ENCODE data around the gene OR5W2.
"Not testable (repeated sequence)": the region's sequence is repeated elsewhere in the genome, so short reads cannot be mapped to it uniquely, and the experiment has no call there.

The OR5W2 gene

GRCh38 chr11:55914482-55914881 is at the start of gene OR5W2:
Gene OR5W2 (minus strand): TSS chr11:55914582. CDS start chr11:55914582, 0 bp downstream.
- DNase-seq = no peak

- DNase-seq = no peak
Measured at GRCh38 chr11:55956521-55956920, 42.1 kb upstream of the OR5W2 start.

DNA sequence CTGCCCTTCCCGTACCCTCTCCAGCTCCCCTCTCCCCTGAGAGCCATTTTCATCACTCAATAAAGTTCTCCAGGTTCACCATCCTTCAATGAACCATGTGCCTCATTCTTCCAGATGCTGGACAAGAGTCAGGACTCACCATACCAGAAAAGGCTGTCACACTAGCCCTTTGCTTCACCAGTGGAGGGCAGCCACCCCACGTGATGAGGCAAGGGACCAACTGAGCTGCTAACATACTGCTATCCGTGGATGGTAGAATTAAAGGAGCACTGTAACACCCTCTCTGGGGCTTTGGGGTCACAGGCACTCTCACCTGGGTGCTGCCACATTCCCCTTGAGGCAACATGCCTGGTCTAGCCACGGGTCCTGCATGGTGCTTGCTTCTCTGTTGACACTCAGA is 34.9 kb upstream of the OR5W2 start:
- no peak for DNase-seq

DNA sequence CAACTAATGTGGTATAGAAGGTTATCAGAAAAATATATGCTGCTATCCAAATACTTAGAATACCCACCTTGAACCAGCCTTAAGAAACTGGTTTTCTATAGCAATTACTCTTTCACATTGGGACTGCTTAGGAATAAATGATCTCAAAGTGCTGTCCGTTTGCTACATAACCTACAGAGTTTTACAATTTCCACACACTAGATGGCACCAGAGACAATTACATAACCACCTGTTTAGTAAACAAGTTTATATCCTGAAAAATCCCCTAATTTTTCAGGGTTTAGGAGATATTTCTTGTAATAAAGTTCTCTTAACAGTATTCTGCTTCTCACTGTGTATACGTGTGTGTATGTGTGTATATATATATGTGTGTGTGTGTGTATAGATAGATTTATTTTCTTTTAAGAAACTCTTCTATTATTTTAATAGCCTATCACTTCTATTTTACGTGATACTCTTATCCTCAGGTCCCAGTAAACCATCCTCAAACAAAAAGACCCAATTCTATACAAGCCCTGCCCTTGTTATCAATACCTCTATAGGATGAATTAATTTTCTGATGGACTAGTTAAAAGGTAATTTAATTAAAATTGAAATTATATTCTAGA is 28.5 kb upstream of the OR5W2 start:
- no peak for DNase-seq

DNA sequence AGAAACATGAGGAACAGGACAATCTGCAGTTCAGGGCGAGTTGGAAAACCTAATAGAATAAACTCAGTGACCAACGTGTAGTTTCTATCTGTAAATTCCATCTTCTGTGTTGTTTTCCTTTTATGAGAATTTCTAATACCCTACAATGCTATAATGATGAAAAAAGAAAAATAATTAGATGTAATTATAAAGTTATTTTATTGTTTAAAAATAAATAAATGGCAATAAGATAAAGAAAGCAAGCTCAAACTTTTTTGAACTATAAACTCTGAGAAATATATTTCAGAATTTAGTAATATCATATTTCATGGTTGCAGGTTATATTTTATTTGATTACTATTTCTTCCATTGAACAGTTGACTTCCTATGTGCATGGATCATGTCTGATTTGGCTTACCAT is 21.9 kb upstream of the OR5W2 start, which contains the start of gene OR5I1:
Gene OR5I1, minus strand, starts transcription at position 101 of the 400 bp plus-strand sequence. Its CDS starts 0 bp downstream, at position 101.
- no peak for DNase-seq

GRCh38 chr11:55920537-55920936 is 6.2 kb upstream of the OR5W2 start:
- no peak for DNase-seq

DNA sequence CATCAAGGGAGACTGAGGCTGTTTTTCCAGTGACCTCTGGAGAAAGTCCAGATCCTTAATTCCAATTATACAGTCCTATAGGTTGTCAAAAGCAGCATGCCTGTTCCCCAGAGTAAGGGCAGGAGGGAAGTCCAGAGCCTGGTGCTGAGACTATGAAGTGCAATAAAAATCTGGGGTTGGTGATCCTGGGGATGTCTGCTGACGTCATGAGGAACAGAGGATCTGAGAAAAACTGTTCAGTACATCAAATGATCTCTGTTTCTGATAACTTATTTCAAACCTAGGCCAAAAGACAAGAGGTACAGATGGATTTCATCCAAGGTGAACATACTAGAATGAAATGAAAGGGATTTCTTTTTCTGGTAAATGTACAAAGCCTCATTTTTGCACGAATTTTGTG is 12.1 kb downstream of the OR5W2 start:
- no peak for DNase-seq

DNA sequence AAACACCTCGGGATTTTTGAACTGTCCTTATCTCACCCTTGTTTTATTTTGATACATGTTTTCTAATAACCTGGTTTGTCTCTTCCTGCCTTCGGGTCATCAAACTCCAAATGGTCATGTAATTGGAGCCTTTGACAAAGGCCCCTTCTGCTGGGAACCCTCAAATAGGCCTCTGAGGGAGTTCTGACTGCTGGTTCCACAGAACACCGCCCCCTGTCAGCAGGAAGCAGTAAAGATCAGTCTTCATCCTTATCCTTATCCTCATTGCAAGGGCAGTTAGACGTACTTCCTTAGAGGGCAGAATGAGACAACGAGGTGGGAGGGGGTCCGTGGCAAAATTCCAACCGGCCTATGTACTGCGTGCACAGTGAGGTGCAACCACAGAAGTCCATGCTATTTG is 19.2 kb downstream of the OR5W2 start:
- no peak for DNase-seq

GRCh38 chr11:55885481-55885880 is 28.9 kb downstream of the OR5W2 start:
- DNase-seq = not testable (repeated sequence)

- not testable (repeated sequence) for DNase-seq
Measured at GRCh38 chr11:55884995-55885394, 29.4 kb downstream of the OR5W2 start.

DNA sequence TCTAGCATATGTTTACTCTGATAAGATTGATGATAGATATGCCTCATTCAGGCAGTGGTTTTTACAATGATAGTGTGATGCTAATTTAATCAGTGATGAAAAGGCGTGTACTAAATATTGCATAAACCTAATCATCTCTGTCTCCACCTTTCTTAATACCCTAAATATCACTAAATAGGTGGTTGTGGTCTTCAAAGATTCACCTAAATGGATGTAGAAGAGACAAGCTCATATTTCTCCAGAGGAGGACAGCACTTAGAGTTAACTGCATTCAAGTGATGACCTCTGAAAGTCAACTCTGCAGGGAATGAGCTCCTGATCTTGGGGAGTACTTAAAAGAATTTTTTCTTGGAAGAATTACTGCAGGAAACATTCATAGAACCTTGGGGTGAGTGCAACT is 31.4 kb downstream of the OR5W2 start, which contains the start of gene TRIM51:
Gene TRIM51, plus strand, starts transcription at position 301 of the 400 bp plus-strand sequence. CDS start 2,132 bp downstream, outside the sequence.
- DNase-seq = not testable (repeated sequence)

GRCh38 chr11:55873146-55873545 is 41.2 kb downstream of the OR5W2 start:
- DNase-seq = not testable (repeated sequence)

GRCh38 chr11:55872731-55873130 is 41.7 kb downstream of the OR5W2 start:
- DNase-seq = not testable (repeated sequence)

DNA sequence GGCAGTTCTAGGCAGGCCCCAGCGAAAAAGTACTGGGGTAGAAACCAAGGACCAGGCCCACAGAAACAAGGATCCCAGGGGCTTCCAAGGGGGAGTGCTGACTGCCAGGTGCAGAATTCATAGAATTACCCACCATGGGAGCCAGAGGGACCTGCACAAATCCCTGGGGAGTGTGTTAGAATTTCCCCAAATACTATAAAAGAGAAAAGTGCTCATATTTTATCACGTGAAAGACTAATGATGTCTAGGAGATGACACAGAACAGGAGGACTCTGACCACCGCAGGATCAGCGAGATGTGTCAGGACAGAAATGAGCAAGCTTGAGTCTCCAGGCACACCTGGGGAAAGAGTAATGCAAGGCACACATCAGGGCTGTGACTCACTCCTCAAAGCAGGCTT is 47.0 kb downstream of the OR5W2 start:
- not testable (repeated sequence) for DNase-seq

All from NCI-H2081 treated with DMSO at 0.1 percent for 48 hours (cell line).